NCI-H460 (cell line): ENCODE measurements around the gene PLA2G4D. TPM values are rescaled to one million over a fixed set of nuclear protein-coding genes. Genes with fewer than 3 reads are reported as not detected.

Experiments
- DNase-seq: peaks from one replicate; pipeline ENCODE4 v3.0.0-alpha.2; 2016; ENCODE audit warnings: low read depth; ENCODE audit errors: extremely low read depth
- total RNA-seq: library from RNA; depleted of rRNA; stranded (reverse); fragments of >200 nt; shearing (Covaris generic); gene quantifications from 2 replicates; pipeline ENCODE4 v1.2.3, GENCODE V29; 2014; rRNA removed

Gene PLA2G4D
- total RNA-seq, 1 experiment from 2014 or later: not detected

DNA sequence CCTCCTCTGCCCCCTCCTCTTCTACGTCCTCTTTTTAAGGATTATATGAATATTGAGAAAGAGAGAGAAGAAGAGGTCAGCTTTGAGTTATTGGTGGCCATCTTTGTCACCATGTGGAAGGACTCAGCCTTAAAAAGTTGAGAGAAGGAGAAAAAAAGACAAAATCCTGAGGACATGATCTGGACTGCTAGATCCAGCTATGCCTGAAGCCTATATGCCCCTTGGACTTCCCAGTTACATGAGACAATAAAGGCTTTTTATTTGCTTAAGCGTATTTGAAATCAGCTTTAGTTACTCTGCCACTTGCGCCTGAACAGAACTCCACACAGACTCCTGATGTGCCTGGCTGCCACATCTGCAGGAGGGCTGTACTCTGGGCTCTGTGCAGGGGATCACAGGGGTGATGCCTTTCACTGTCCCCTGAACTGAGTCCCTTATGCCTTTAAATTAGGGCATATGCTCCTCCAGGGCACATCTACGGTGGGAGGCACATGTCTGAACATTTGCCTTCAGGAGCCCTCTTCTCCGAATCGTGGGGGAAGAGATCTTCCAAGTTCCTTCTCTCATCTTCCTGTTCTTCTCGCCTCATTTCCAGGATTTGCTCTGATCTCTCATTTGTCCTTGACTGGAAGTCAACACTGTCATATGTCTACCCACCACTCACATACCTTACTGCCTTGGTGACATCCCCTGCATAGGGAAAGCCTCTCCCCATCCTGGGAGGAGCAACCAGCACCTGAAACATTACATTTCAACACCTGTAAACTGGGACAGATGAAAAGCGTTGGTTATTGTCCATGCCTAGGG lies 59.5 kb downstream of the PLA2G4D start:
- no peak for DNase-seq

DNA sequence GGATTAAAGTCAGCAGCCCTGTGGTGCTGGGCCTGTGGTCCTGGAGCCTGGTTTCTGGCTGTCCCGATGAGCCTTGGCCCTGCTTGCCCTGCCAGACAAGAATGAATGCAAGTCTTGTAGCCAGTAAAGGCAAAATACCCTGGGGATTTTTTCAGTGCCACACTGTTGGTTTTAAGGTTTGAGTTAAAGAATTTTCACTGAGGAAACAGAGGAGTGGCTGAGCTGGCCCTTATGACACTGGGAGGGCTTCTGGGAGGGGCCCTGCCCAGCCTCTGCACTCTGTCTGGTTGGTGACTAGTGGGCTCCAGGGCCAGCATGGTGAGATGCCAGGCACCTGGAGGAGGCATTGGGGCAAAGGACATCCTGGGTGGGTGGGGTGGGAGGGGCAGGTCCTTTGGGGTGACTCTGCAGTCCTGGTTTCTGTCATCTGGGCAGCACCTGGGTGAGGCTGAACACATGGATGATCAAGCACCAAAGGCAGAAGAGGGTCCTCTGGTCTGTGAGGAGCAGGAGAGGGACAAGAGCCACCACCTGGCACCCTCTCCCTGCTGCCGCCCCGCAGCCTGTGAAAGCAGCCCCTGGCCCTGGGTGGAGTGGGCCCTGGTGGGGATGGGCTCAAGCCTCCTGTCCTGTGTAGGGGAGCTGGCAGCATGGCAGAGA lies 61.0 kb downstream of the PLA2G4D start:
- no peak for DNase-seq

DNA sequence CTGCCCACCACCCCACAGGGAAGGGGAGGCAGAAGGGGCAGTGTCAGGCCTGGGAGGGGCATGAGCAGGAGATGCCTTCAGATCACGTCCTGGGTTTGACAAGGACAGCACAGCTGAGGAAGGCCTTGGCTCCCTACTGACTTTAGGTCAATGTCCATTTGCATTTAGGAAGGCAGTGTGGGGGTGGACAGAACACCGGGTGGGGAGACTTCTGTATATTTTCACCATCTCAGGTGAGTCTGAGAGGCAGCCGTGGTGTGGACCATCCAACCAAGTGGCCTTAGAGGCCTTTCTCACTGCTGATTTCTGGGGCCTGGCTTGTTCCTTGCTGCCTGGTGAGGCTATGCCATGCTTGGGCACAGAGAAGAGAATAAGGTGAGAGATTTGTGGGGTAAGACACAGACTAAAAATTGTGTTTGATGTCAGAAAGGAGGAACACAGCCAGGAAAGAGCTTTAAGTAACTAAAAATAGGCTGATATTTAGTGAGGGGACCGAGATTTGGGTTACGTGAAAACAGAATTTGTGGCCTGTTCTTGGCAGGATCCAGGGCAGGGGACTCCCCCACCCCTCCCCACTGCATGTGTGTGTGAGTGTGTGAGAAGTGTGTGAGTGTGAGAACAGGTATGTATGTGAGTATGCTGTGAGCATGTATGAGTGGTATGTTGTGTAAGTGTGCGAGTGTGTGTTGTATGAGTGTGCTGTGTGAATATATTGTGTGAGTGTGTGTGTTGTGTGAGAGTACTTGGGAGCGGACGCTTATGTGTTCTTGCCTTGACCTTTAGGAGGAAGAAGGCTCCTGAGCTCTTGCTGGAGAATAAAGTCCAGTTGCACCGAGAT lies 61.8 kb downstream of the PLA2G4D start:
- DNase-seq: no peak

DNA sequence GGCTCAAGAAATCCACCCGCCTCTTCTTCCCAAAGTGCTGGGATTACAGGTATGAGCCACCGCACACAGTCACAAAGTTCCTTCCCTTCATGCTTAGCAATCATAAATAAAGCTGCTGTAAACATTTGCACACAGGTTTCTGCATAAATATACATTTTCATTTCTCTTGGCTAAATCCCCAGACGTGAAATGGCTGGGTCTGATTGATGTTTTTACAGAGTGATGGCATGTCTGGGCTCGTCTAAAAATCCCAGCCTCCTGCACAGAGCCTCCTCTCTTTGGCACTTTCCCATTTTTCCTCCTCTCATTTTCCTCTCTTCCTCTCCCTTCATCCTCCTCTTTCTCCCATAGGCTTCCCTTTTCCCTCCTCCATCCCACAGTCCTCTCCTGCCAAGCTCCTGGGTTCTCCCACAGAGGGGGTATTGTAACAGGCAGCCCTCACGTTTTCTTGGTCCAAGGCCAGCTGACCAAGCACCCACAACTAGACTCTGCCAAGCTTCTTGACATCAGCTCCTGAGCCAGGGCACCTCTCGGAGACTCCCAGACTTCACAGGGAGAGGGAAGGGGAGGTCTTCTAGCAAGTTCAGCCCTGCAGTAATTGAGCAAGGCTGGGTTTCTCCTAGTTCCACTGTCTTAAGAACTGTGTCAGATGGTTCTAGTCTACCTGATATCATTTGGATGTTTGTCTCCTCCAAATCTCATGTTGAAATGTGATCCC lies 63.0 kb downstream of the PLA2G4D start:
- DNase-seq: no peak

DNA sequence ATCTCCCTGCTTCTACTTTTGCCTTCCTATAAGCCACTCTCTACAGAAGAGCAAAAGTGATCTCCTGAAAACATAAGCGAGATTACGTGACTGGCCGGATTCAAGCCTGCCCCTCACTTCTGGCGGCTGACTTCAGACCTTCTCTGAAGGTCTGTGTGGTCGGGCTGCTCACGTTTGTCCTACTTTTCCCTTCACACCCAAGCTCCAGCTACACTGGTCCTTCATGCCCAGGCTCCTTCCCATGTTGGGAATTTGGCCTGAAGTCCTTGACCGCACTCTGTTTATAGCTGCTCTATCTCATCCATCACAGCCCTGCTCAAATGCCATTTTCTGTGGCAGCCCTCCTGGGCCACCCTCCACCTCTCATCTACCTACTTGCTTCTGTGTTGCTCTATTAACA lies 66.8 kb downstream of the PLA2G4D start:
- DNase-seq: no peak

DNA sequence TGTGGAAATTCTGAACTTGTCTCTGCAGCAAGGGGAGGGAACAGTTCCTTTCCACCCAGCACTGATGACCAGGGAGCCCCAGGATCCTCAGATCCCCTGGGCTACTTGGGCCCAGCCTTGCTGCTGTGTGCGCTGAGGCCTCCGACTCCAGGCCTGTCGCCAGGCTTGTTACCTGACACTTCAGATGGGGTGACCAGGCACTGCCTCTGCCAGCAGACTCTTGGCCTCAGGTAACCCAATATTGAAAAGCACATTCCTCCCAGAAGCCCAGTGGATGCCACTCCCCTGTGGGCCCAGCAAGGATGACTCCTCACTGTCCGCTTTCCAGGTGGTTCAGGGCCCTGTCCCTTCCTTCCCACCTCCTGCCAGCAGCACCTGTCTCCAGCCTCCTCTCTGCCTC lies 70.1 kb downstream of the PLA2G4D start:
- DNase-seq: no peak

DNA sequence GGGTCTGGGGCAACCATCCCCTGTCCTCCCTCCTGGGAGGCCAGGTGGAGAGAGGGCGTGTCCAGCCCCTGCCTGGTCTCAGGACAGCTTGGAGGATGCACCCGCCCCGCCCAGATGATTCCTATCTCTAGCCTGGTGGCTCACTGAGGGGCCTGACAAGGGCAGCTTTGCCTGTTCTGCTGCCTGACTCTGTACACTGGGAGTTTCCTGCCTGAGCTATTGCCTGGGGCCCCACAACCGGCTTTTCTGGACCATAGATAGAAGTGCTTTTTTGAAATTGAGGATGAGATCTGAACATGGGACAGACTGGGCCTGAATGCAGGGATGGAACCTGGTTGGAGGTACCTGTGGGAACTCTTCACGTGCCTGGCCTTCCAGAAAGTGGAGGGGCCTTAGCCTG lies 72.8 kb downstream of the PLA2G4D start:
- DNase-seq: no peak

DNA sequence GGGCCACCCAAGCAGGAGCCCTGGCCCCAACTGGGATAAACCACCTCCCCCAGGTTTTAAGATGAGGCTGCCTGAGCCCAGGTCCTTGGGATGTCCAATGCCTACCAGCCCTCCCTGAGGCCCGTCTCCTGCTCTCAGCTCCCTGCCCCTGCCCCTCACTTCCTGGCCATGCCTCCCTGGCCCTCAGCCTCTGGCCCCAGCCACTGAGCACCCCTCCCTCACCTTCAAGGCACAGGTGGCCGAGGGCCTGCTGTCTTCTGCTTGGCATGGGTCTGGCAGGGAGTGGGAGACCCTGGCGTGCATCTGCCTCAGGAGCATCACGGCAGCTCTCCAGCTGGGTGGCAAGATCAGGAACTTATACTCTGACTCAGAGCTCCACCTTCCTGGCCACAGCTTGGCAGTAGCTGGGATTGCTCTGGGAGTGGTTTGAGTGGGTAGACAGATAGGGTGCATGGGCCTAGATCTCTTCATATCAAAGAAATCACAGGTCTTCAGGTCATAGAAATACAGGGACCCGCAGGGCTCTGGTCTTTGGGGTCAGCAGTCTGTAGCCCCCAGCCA lies 73.6 kb downstream of the PLA2G4D start, which contains the start of gene PLA2G4E:
TSS of gene PLA2G4E (minus strand) at position 330 of the 561 bp plus-strand sequence. CDS start at position 318, 12 bp downstream.
- DNase-seq: no peak

DNA sequence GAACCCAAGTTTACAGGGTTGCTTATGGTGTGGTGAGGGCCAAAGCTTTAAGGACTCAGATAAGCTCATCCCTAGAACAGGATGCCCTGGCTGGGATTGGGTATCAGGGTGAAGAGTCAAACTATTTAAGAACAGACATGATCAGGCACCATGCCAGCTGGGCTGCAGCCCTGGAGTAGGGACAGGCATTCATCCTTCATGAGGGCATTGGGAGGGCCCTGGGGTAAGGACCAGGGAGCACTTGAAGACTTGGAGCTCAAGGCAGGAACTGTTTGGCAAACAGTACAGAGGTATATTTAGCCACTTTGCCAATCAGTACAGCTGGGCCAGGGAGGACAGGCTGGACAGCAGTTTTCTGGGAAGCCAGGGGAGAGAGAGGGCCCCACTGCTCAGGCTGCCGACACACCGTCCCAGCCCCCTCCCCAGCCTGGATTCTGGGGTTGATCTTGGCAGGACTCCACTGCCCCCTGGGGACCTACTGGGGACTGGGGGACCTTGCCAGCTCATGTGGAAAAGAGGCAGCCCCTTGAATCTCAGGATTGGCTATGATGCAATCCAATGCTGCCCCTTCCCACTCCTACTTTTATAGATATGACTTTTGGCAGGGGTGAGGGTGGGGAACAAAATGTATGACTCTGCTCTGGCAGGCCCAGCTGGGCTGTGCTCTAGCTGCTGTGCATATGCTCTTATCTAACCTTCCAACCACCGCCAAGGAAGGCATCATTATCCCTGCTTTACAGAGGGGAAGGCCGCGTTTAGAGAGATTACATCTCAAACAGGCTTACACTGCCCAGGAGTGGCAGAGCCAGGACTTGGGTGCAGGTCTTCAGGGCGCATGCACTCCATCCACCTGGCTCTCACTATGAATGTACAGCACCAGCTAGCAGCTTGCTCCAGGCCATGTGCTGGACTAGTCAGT lies 75.8 kb downstream of the PLA2G4D start:
- no peak for DNase-seq

Other genes with a start within 250 kb of the PLA2G4D start
- gene SPTBN5, start 200.5 kb downstream of the PLA2G4D start, total RNA-seq: 0.06 and 0.10 TPM in 2 replicates
- gene EHD4, start 122.0 kb downstream of the PLA2G4D start, total RNA-seq: 6.7 and 7.4 TPM in 2 replicates
- gene PLA2G4E, start 73.5 kb downstream of the PLA2G4D start, total RNA-seq: not detected in 2 replicates
- not detected in 2 replicates for gene PLA2G4F, start 62.1 kb upstream of the PLA2G4D start, total RNA-seq
- gene VPS39, start 113.7 kb upstream of the PLA2G4D start, total RNA-seq: 18.8 and 27.0 TPM in 2 replicates
- gene GANC, start 178.6 kb upstream of the PLA2G4D start, total RNA-seq: 9.2 and 12.6 TPM in 2 replicates
- gene TMEM87A, start 178.9 kb upstream of the PLA2G4D start, total RNA-seq: 67.1 and 73.4 TPM in 2 replicates